GM12878 (cell line): ENCODE data around the gene GRIN3A. TPM values are rescaled to one million over a fixed set of nuclear protein-coding genes. Genes with fewer than 3 reads are reported as not detected.

Source experiments
- ATAC-seq: fragments of 200-7000 bp; cut with Tn5 transposase; 3 replicates; pipeline ENCODE4 v1.9.1; 2020; ENCODE audit warnings: mild to moderate bottlenecking, moderate library complexity
- BruUV-seq: library from RNA; stranded (reverse); fragments of 400-500 nt; replicated peaks from 2 replicates; lab custom pipeline; 2021; lab: Mats Ljungman, UMichigan
- CTCF ChIA-PET: fragments of 300-600 bp; sonication (Branson Sonifier 250); formaldehyde crosslinking; extraction: SDS; loops from one replicate; lab custom pipeline; 2021; ENCODE audit warnings: inconsistent platforms; lab: Yijun Ruan, JAX
- POLR2A ChIA-PET: fragments of 350-600 bp; formaldehyde crosslinking; extraction: SDS; loops from one replicate; lab custom pipeline; 2021; ENCODE audit warnings: inconsistent platforms; lab: Charles Lee
- RAD21 ChIA-PET: fragments of 300-600 bp; sonication (Branson Sonifier 250); formaldehyde crosslinking; loops from one replicate; lab custom pipeline; 2023; ENCODE audit warnings: antibody characterized with exemption; ENCODE audit not compliant: unreplicated experiment; lab: Charles Lee
- SMC1A ChIA-PET: fragments of 300-600 bp; sonication (Branson Sonifier 250); formaldehyde crosslinking; loops from one replicate; lab custom pipeline; 2023; ENCODE audit not compliant: unreplicated experiment, uncharacterized antibody; lab: Charles Lee
- DNase-seq: peaks from one replicate; pipeline ENCODE4 v3.0.0-alpha.2; 2011; ENCODE audit warnings: low read depth, low spot score
- FAIRE-seq: peaks from 3 replicates; lab custom pipeline; 2011; peaks lifted over from hg19 to GRCh38; lab: Jason Lieb, UNC
- H2AFZ ChIP-seq: 2 replicates; pipeline ENCODE4 v1.6.0; 2011; ENCODE audit warnings: low read depth, low read length, control low read depth; ENCODE audit not compliant: control insufficient read depth
- H3K27ac ChIP-seq: 2 replicates; pipeline ENCODE4 v1.5.1; 2011; ENCODE audit warnings: control low read depth; ENCODE audit not compliant: control insufficient read depth, insufficient read depth
- H3K27me3 ChIP-seq, 2 experiments: replicated peaks in 1 of 2; 2 replicates each; pipeline versions ENCODE4 v1.6.0 to v1.6.1; 2011; ENCODE audit warnings: low read length in 1 of 2; ENCODE audit not compliant: control insufficient read depth in 2 of 2, insufficient read depth in 2 of 2
- H3K36me3 ChIP-seq, 2 experiments: 2 replicates each; pipeline ENCODE4 v1.5.1; 2011; ENCODE audit warnings: low read length in 1 of 2; ENCODE audit not compliant: control insufficient read depth in 2 of 2, insufficient read depth in 2 of 2
- H3K4me1 ChIP-seq: 2 replicates; pipeline ENCODE4 v1.6.1; 2011; ENCODE audit warnings: mild to moderate bottlenecking, low read length, moderate library complexity, mixed read lengths; ENCODE audit not compliant: control insufficient read depth, insufficient read depth
- H3K4me2 ChIP-seq: 2 replicates; pipeline ENCODE4 v1.6.0; 2011; ENCODE audit warnings: control low read depth; ENCODE audit not compliant: control insufficient read depth, insufficient read depth
- H3K4me3 ChIP-seq: fragments of 200-600 bp; sonication (generic); 2 replicates; pipeline ENCODE4 v1.5.1; 2016
- H3K79me2 ChIP-seq: 2 replicates; pipeline ENCODE4 v1.6.0; 2011; ENCODE audit warnings: low read length; ENCODE audit not compliant: control insufficient read depth, insufficient read depth
- H3K9ac ChIP-seq: 2 replicates; pipeline ENCODE4 v1.8.0; 2011; ENCODE audit warnings: low read length, control low read depth, mixed read lengths; ENCODE audit not compliant: control insufficient read depth, insufficient read depth
- H3K9me3 ChIP-seq: replicated peaks from 3 replicates; pipeline ENCODE4 v1.5.1; 2011; ENCODE audit warnings: mild to moderate bottlenecking, low read length; ENCODE audit not compliant: control insufficient read depth, insufficient read depth
- H4K20me1 ChIP-seq: 2 replicates; pipeline ENCODE4 v1.6.0; 2011; ENCODE audit not compliant: control insufficient read depth, insufficient read depth
- BMI1 ChIP-seq: fragments of 450-650 bp; IDR thresholded peaks from 2 replicates; pipeline ENCODE4 v1.6.1; 2016; ENCODE audit warnings: mild to moderate bottlenecking, moderate library complexity, borderline replicate concordance
- E4F1 ChIP-seq: fragments of 450-650 bp; IDR thresholded peaks from 2 replicates; pipeline ENCODE4 v1.6.1; 2018; ENCODE audit warnings: borderline replicate concordance, mild to moderate bottlenecking; ENCODE audit not compliant: partially characterized antibody
- HSF1 ChIP-seq: fragments of 150-350 bp; IDR thresholded peaks from 2 replicates; pipeline ENCODE4 v1.6.1; 2014; ENCODE audit warnings: mild to moderate bottlenecking, low read depth, low read length
- IRF3 ChIP-seq: fragments of 450-650 bp; IDR thresholded peaks from 2 replicates; pipeline ENCODE4 v1.6.1; 2014; ENCODE audit warnings: mild to moderate bottlenecking
- MTA2 ChIP-seq: fragments of 450-650 bp; IDR thresholded peaks from 2 replicates; pipeline ENCODE4 v1.6.1; 2016; ENCODE audit warnings: low read depth, mild to moderate bottlenecking, moderate library complexity
- MYB ChIP-seq: fragments of 150-350 bp; IDR thresholded peaks from 2 replicates; pipeline ENCODE4 v1.6.1; 2014; ENCODE audit warnings: mild to moderate bottlenecking, low read depth, low read length, borderline replicate concordance
- NRF1 ChIP-seq: conservative IDR thresholded peaks from 2 replicates; pipeline ENCODE4 v1.6.1; 2011; ENCODE audit warnings: mild to moderate bottlenecking, low read depth, low read length, improper control_type of control experiment
- PBX3 ChIP-seq: IDR thresholded peaks from 2 replicates; pipeline ENCODE4 v1.6.1; 2011; ENCODE audit warnings: mild to moderate bottlenecking, low read depth, low read length, moderate library complexity; ENCODE audit not compliant: insufficient replicate concordance
- SPI1 ChIP-seq: IDR thresholded peaks from 2 replicates; pipeline ENCODE4 v1.6.1; 2011; ENCODE audit warnings: low read depth, mild to moderate bottlenecking, low read length, moderate library complexity, borderline replicate concordance; ENCODE audit not compliant: insufficient read depth
- WRNIP1 ChIP-seq: IDR thresholded peaks from 2 replicates; pipeline ENCODE4 v1.6.1; 2011; ENCODE audit warnings: low read depth, low read length, improper control_type of control experiment, borderline replicate concordance
- ZNF24 ChIP-seq: fragments of 450-650 bp; IDR thresholded peaks from 2 replicates; pipeline ENCODE4 v1.6.1; 2017; ENCODE audit warnings: antibody characterized with exemption, mild to moderate bottlenecking
- ZZZ3 ChIP-seq: IDR thresholded peaks from 2 replicates; pipeline ENCODE4 v1.6.1; 2011; ENCODE audit warnings: low read depth; ENCODE audit not compliant: control insufficient read depth, insufficient read length
- WGBS: methylation state at CpG from one replicate; pipeline ENCODE4 v1.1.6; 2016; ENCODE audit warnings: low lambda C conversion rate; ENCODE audit not compliant: insufficient replicate concordance, insufficient coverage; ENCODE audit errors: missing lambda C conversion rate; 5-methylcytosine and 5-hydroxymethylcytosine counted together
- in situ Hi-C: fragments of 300-500 bp; cut with MboI; formaldehyde crosslinking; loops from 9 replicates; pipeline ENCODE4 v1.14.3; 2018; ENCODE audit warnings: mixed read lengths
- intact Hi-C: fragments of 100-400 bp; cut with micrococcal nuclease; formaldehyde crosslinking; loops from one replicate; pipeline ENCODE4 v1.14.2; 2022; ENCODE audit not compliant: unreplicated experiment
- polyA plus RNA-seq, 11 experiments: library from polyadenylated mRNA; depleted of rRNA in 4 of 11; unstranded in 6 of 11; stranded (reverse) in 5 of 11; fragments of >200 nt; fragmentation: Nextera tagmentation in 4 of 11; fragmentation: Illumina TruSeq in 1 of 11; extraction: Ambion mirVana in 4 of 11; extraction: Trizol in 1 of 11; gene quantifications; 1 replicate in 1 of 11; 2 replicates in 10 of 11; pipeline versions ENCODE4 v1.2.1 to v1.2.3, GENCODE V29; 2011 to 2016; ENCODE audit warnings: inconsistent platforms in 2 of 11, missing spikeins in 2 of 11, low read depth in 1 of 11
- total RNA-seq, 4 experiments: library from RNA; depleted of rRNA in 3 of 4; stranded (reverse); fragments of >200 nt in 3 of 4; fragmentation: Illumina TruSeq in 1 of 4; extraction: Trizol in 1 of 4; gene quantifications; 2 replicates each; pipeline versions ENCODE4 v1.2.1 to v1.2.3, GENCODE V29; 2013 to 2021

GRIN3A gene
- total and polyA plus RNA-seq, 10 of the 15 experiments (the other 5 are each of a cell fraction or from before 2014, with no cell fraction given), result 0.03 to 0.05 (median 0.04) TPM; not detected in 7

GRCh38 chr9:101605547-101605946 lies 132.9 kb downstream of the GRIN3A start (continued):
- TF ChIP-seq E4F1, result no peak
- TF ChIP-seq PBX3, result no peak
- no peak for TF ChIP-seq IRF3

GRCh38 chr9:101604296-101604695 lies 134.2 kb downstream of the GRIN3A start:
- 0% methylated on average over 2 of the region's 2 CpGs for WGBS
- no peak overlapping the region for H3K9ac ChIP-seq
- no peaks in the 10 kb centered on the region for H3K36me3 ChIP-seq
- H3K79me2 ChIP-seq, result no peaks in the 10 kb centered on the region
- ChIA-PET RAD21 (no interaction called here), POLR2A (no interaction called here), CTCF (interaction anchor here (0.9 kb wide), 1 partner anchor 47 kb away, joined by 3 read pairs; no protein-coding TSS in a partner anchor), SMC1A (no interaction called here)
- H3K27me3 ChIP-seq, result no peaks in the 10 kb centered on the region; a peak in 1 of 4 replicates
- no peak overlapping the region for H2AFZ ChIP-seq
- intact Hi-C loops, result loop anchor here (5.0 kb wide), 1 partner anchor 103 kb away; no protein-coding TSS in a partner anchor
- no peaks in the 10 kb centered on the region for H4K20me1 ChIP-seq
- H3K27ac ChIP-seq, result no peak overlapping the region
- H3K9me3 ChIP-seq, result no peaks in the 10 kb centered on the region
- TF ChIP-seq BMI1 (no peak), WRNIP1 (no peak), NRF1 (no peak), MYB (no peak), HSF1 (no peak), MTA2 (no peak), ZZZ3 (no peak), SPI1 (no peak), ZNF24 (no peak)
- no peak overlapping the region for H3K4me3 ChIP-seq
- no peaks in the 10 kb centered on the region for H3K4me1 ChIP-seq
- ATAC-seq (no peak), DNase-seq (no peak), FAIRE-seq (no peak)
- H3K4me2 ChIP-seq, result no peak overlapping the region
- in situ Hi-C loops, result no loop called here
- BruUV-seq, result no TSS peak
